GM23338 (cell line): ENCODE results near the gene TBK1. TPM values are rescaled to one million over a fixed set of nuclear protein-coding genes. Genes with fewer than 3 reads are reported as not detected.

Experiments used
- ATAC-seq: fragments of 200-7000 bp; cut with Tn5 transposase; 3 replicates; pipeline ENCODE4 v1.9.1; 2020
- DNase-seq: peaks from one replicate; pipeline ENCODE4 v3.0.0-alpha.2; 2015; ENCODE audit warnings: low spot score
- H2AFZ ChIP-seq: fragments of 200-600 bp; sonication (generic); 2 replicates; pipeline ENCODE4 v1.8.0; 2016; ENCODE audit warnings: antibody characterized with exemption, mild to moderate bottlenecking, moderate library complexity
- H3F3A ChIP-seq: fragments of 200-600 bp; sonication (generic); replicated peaks from 2 replicates; pipeline ENCODE4 v1.8.0; 2017; ENCODE audit warnings: antibody characterized with exemption, mixed run types, low read depth
- H3K27ac ChIP-seq: fragments of 200-600 bp; sonication (generic); 2 replicates; pipeline ENCODE4 v1.6.1; 2016; ENCODE audit warnings: low read depth
- H3K27me3 ChIP-seq: fragments of 200-600 bp; sonication (generic); 2 replicates; pipeline ENCODE4 v1.8.0; 2016; ENCODE audit warnings: mild to moderate bottlenecking, mixed run types, moderate library complexity; ENCODE audit not compliant: insufficient read depth
- H3K36me3 ChIP-seq: fragments of 200-600 bp; sonication (generic); 2 replicates; pipeline ENCODE4 v1.8.0; 2016; ENCODE audit warnings: mild to moderate bottlenecking; ENCODE audit not compliant: insufficient read depth
- H3K4me1 ChIP-seq: fragments of 200-600 bp; sonication (generic); 2 replicates; pipeline ENCODE4 v1.8.0; 2016; ENCODE audit warnings: mild to moderate bottlenecking, moderate library complexity; ENCODE audit not compliant: insufficient read depth
- H3K4me2 ChIP-seq: fragments of 200-600 bp; sonication (generic); 2 replicates; pipeline ENCODE4 v1.7.1; 2017; ENCODE audit warnings: mixed run types
- H3K4me3 ChIP-seq: fragments of 200-600 bp; sonication (generic); 2 replicates; pipeline ENCODE4 v1.6.1; 2016; ENCODE audit warnings: mixed run types
- H3K79me2 ChIP-seq: fragments of 200-600 bp; sonication (generic); replicated peaks from 2 replicates; pipeline ENCODE4 v1.8.0; 2017; ENCODE audit warnings: mild to moderate bottlenecking; ENCODE audit not compliant: insufficient read depth
- H3K9me2 ChIP-seq: fragments of 200-600 bp; sonication (generic); 2 replicates; pipeline ENCODE4 v1.8.0; 2017; ENCODE audit not compliant: insufficient read depth
- H4K20me1 ChIP-seq: fragments of 200-600 bp; sonication (generic); replicated peaks from 2 replicates; pipeline ENCODE4 v1.8.0; 2017; ENCODE audit warnings: mild to moderate bottlenecking; ENCODE audit not compliant: insufficient read depth
- H3K27ac Mint-ChIP-seq: 2 replicates; pipeline ENCODE4 v1.8.0; 2020; ENCODE audit warnings: inconsistent platforms, mild to moderate bottlenecking, moderate library complexity, mixed read lengths
- H3K27me3 Mint-ChIP-seq: 3 replicates; pipeline ENCODE4 v1.8.0; 2022; ENCODE audit warnings: low read depth, mild to moderate bottlenecking, moderate library complexity, mixed read lengths, inconsistent platforms; ENCODE audit not compliant: insufficient read depth, poor library complexity
- H3K36me3 Mint-ChIP-seq: 3 replicates; pipeline ENCODE4 v1.8.0; 2021; ENCODE audit warnings: low read depth, mild to moderate bottlenecking, inconsistent platforms, moderate library complexity, mixed read lengths
- H3K4me1 Mint-ChIP-seq: 3 replicates; pipeline ENCODE4 v1.8.0; 2020; ENCODE audit warnings: mild to moderate bottlenecking, inconsistent platforms, mixed read lengths
- H3K4me3 Mint-ChIP-seq: 3 replicates; pipeline ENCODE4 v1.8.0; 2021; ENCODE audit warnings: moderate library complexity, mild to moderate bottlenecking, inconsistent platforms, mixed read lengths
- H3K9me3 Mint-ChIP-seq: 3 replicates; pipeline ENCODE4 v1.8.0; 2020; ENCODE audit warnings: moderate library complexity, mild to moderate bottlenecking, inconsistent platforms, mixed read lengths
- ETS1 ChIP-seq: IDR thresholded peaks from 2 replicates; pipeline ENCODE4 v1.6.1; 2016; ENCODE audit warnings: antibody characterized with exemption
- REST ChIP-seq: IDR thresholded peaks from one replicate; pipeline ENCODE4 v1.6.1; 2018; ENCODE audit warnings: antibody characterized with exemption; ENCODE audit not compliant: unreplicated experiment
- STAT1 ChIP-seq: IDR thresholded peaks from one replicate; pipeline ENCODE4 v1.6.1; 2016; ENCODE audit warnings: antibody characterized with exemption; ENCODE audit not compliant: unreplicated experiment
- ZNF331 ChIP-seq: fragments of 250-450 bp; sonication (Bioruptor Pico); IDR thresholded peaks from 2 replicates; pipeline ENCODE4 v1.5.0; 2020; ENCODE audit warnings: low read depth, mild to moderate bottlenecking, moderate library complexity
- ZNF462 ChIP-seq: fragments of 250-450 bp; sonication (Bioruptor Pico); IDR thresholded peaks from 2 replicates; pipeline ENCODE4 v1.5.0; 2020; ENCODE audit warnings: mild to moderate bottlenecking, moderate library complexity
- polyA plus RNA-seq: library from polyadenylated mRNA; unstranded; fragments of >200 nt; fragmentation: Nextera tagmentation; extraction: Ambion mirVana; gene quantifications from 2 replicates; pipeline ENCODE4 v1.2.1, GENCODE V29; 2016
- total RNA-seq: library from RNA; depleted of rRNA; stranded (reverse); fragments of >200 nt; shearing (Covaris generic); gene quantifications from 2 replicates; pipeline ENCODE4 v1.2.3, GENCODE V29; 2014

TBK1 gene
- total and polyA plus RNA-seq, 2 experiments from 2014 or later: 21.7 to 29.9 TPM

GRCh38 chr12:64476844-64477243, 24.9 kb downstream of the TBK1 start (continued):
- TF ChIP-seq ZNF462 (CRISPR knock-in tag) (no peak), ZNF331 (no peak)

GRCh38 chr12:64478661-64479060, 26.7 kb downstream of the TBK1 start:
- no peaks in the 10 kb centered on the region for H3K4me1 ChIP-seq
- H3K27me3 ChIP-seq: no peaks in the 10 kb centered on the region
- H3K4me2 ChIP-seq: no peak overlapping the region
- 0 out of 2 replicates have a peak, but pooled peaks cover 3% of the 10 kb centered on the region for H4K20me1 ChIP-seq
- no peaks in the 10 kb centered on the region for H3K9me2 ChIP-seq
- H3K4me3 ChIP-seq: no peak overlapping the region
- H3K27ac ChIP-seq: no peak overlapping the region
- peaks cover 33% of the 10 kb centered on the region for H3K36me3 ChIP-seq
- no peak overlapping the region for H2AFZ ChIP-seq
- ATAC-seq (no peak), DNase-seq (no peak)
- no peak overlapping the region for H3K27ac Mint-ChIP-seq
- H3K4me1 Mint-ChIP-seq: no peaks in the 10 kb centered on the region
- H3K27me3 Mint-ChIP-seq: peaks cover 2% of the 10 kb centered on the region
- TF ChIP-seq ETS1 (no peak), STAT1 (no peak), REST (no peak)
- H3K79me2 ChIP-seq: peaks cover 38% of the 10 kb centered on the region
- H3K4me3 Mint-ChIP-seq: no peak overlapping the region
- H3K36me3 Mint-ChIP-seq: peaks cover 49% of the 10 kb centered on the region
- H3F3A ChIP-seq: no peaks in the 10 kb centered on the region
- H3K9me3 Mint-ChIP-seq: peaks cover 27% of the 10 kb centered on the region
